HEK293 (cell line): ENCODE data around the gene HOXA4.

Source experiments
- BCL11A ChIP-seq: fragments of 450-650 bp; formaldehyde crosslinking; IDR thresholded peaks from 2 replicates; pipeline ENCODE4 v1.5.1; 2016; ENCODE audit warnings: low read depth, missing biosample characterization, missing genetic modification characterization
- BCL11B ChIP-seq: fragments of 450-650 bp; formaldehyde crosslinking; IDR thresholded peaks from 2 replicates; pipeline ENCODE4 v1.5.1; 2016; ENCODE audit warnings: low read depth, missing biosample characterization, missing genetic modification characterization
- CTCF ChIP-seq: fragments of 450-650 bp; formaldehyde crosslinking; IDR thresholded peaks from 2 replicates; pipeline ENCODE4 v1.5.1; 2016; ENCODE audit warnings: missing biosample characterization, missing genetic modification characterization
- EGR2 ChIP-seq: fragments of 450-650 bp; formaldehyde crosslinking; IDR thresholded peaks from 2 replicates; pipeline ENCODE4 v1.5.1; 2016; ENCODE audit warnings: low read depth, missing biosample characterization, missing genetic modification characterization
- IKZF3 ChIP-seq: fragments of 450-650 bp; IDR thresholded peaks from 2 replicates; pipeline ENCODE4 v1.5.0; 2018; ENCODE audit warnings: missing biosample characterization, mild to moderate bottlenecking, missing genetic modification characterization, moderate library complexity
- SP7 ChIP-seq: fragments of 450-650 bp; formaldehyde crosslinking; IDR thresholded peaks from 2 replicates; pipeline ENCODE4 v1.5.1; 2016; ENCODE audit warnings: missing biosample characterization, missing genetic modification characterization
- TRIM28 ChIP-seq: IDR thresholded peaks from 2 replicates; pipeline ENCODE4 v1.6.1; 2011; ENCODE audit warnings: low read length, control low read depth, borderline replicate concordance
- YY2 ChIP-seq: fragments of 450-650 bp; formaldehyde crosslinking; IDR thresholded peaks from 2 replicates; pipeline ENCODE4 v1.5.1; 2016; ENCODE audit warnings: missing biosample characterization, missing genetic modification characterization
- ZBTB49 ChIP-seq: fragments of 450-650 bp; formaldehyde crosslinking; IDR thresholded peaks from 2 replicates; pipeline ENCODE4 v1.5.1; 2016; ENCODE audit warnings: missing biosample characterization, missing genetic modification characterization, low read depth
- ZBTB6 ChIP-seq: fragments of 450-650 bp; formaldehyde crosslinking; IDR thresholded peaks from 2 replicates; pipeline ENCODE4 v1.5.1; 2017; ENCODE audit warnings: missing biosample characterization, missing genetic modification characterization
- ZBTB7A ChIP-seq: fragments of 450-650 bp; formaldehyde crosslinking; IDR thresholded peaks from 2 replicates; pipeline ENCODE4 v1.5.1; 2016; ENCODE audit warnings: low read depth, missing biosample characterization, missing genetic modification characterization
- ZEB2 ChIP-seq: fragments of 450-650 bp; formaldehyde crosslinking; IDR thresholded peaks from 2 replicates; pipeline ENCODE4 v1.5.1; 2016; ENCODE audit warnings: missing biosample characterization, missing genetic modification characterization
- ZFP69B ChIP-seq: fragments of 450-650 bp; formaldehyde crosslinking; IDR thresholded peaks from 2 replicates; pipeline ENCODE4 v1.5.1; 2016; ENCODE audit warnings: missing biosample characterization, missing genetic modification characterization
- ZNF112 ChIP-seq: fragments of 450-650 bp; formaldehyde crosslinking; IDR thresholded peaks from 2 replicates; pipeline ENCODE4 v1.5.0; 2017; ENCODE audit warnings: missing biosample characterization, missing genetic modification characterization
- ZNF146 ChIP-seq: fragments of 450-650 bp; formaldehyde crosslinking; IDR thresholded peaks from 2 replicates; pipeline ENCODE4 v1.5.1; 2016; ENCODE audit warnings: missing biosample characterization, missing genetic modification characterization
- ZNF148 ChIP-seq: fragments of 450-650 bp; formaldehyde crosslinking; IDR thresholded peaks from 2 replicates; pipeline ENCODE4 v1.5.0; 2017; ENCODE audit warnings: missing biosample characterization, missing genetic modification characterization, borderline replicate concordance
- ZNF155 ChIP-seq: fragments of 450-650 bp; formaldehyde crosslinking; IDR thresholded peaks from 2 replicates; pipeline ENCODE4 v1.5.1; 2016; ENCODE audit warnings: missing biosample characterization, missing genetic modification characterization
- ZNF169 ChIP-seq: fragments of 450-650 bp; formaldehyde crosslinking; IDR thresholded peaks from 2 replicates; pipeline ENCODE4 v1.5.1; 2016; ENCODE audit warnings: missing biosample characterization, missing genetic modification characterization
- ZNF19 ChIP-seq: fragments of 450-650 bp; formaldehyde crosslinking; IDR thresholded peaks from 2 replicates; pipeline ENCODE4; 2016; ENCODE audit warnings: missing biosample characterization, missing genetic modification characterization, low read depth
- ZNF202 ChIP-seq: fragments of 450-650 bp; formaldehyde crosslinking; IDR thresholded peaks from 2 replicates; pipeline ENCODE4 v1.5.1; 2016; ENCODE audit warnings: missing biosample characterization, missing genetic modification characterization, borderline replicate concordance
- ZNF239 ChIP-seq: fragments of 450-650 bp; formaldehyde crosslinking; IDR thresholded peaks from 2 replicates; pipeline ENCODE4 v1.5.1; 2016; ENCODE audit warnings: missing biosample characterization, missing genetic modification characterization
- ZNF354C ChIP-seq: fragments of 450-650 bp; formaldehyde crosslinking; IDR thresholded peaks from 2 replicates; pipeline ENCODE4 v1.5.1; 2016; ENCODE audit warnings: missing biosample characterization, missing genetic modification characterization, low read depth, borderline replicate concordance
- ZNF449 ChIP-seq: fragments of 450-650 bp; formaldehyde crosslinking; IDR thresholded peaks from 2 replicates; pipeline ENCODE4 v1.5.1; 2017; ENCODE audit warnings: missing biosample characterization, mild to moderate bottlenecking, missing genetic modification characterization, moderate library complexity
- ZNF48 ChIP-seq: fragments of 450-650 bp; formaldehyde crosslinking; IDR thresholded peaks from 2 replicates; pipeline ENCODE4 v1.5.1; 2016; ENCODE audit warnings: missing biosample characterization, missing genetic modification characterization
- ZNF488 ChIP-seq: fragments of 450-650 bp; formaldehyde crosslinking; IDR thresholded peaks from 2 replicates; pipeline ENCODE4 v1.5.1; 2016; ENCODE audit warnings: missing biosample characterization, missing genetic modification characterization
- ZNF501 ChIP-seq: fragments of 450-650 bp; formaldehyde crosslinking; IDR thresholded peaks from 2 replicates; pipeline ENCODE4 v1.5.1; 2016; ENCODE audit warnings: missing biosample characterization, missing genetic modification characterization
- ZNF560 ChIP-seq: fragments of 450-650 bp; formaldehyde crosslinking; IDR thresholded peaks from 2 replicates; pipeline ENCODE4 v1.5.1; 2017; ENCODE audit warnings: missing biosample characterization, missing genetic modification characterization, borderline replicate concordance
- ZNF571 ChIP-seq: fragments of 450-650 bp; formaldehyde crosslinking; IDR thresholded peaks from 2 replicates; pipeline ENCODE4 v1.5.0; 2017; ENCODE audit warnings: missing biosample characterization, missing genetic modification characterization
- ZNF654 ChIP-seq: fragments of 450-650 bp; formaldehyde crosslinking; IDR thresholded peaks from 2 replicates; pipeline ENCODE4 v1.5.1; 2016; ENCODE audit warnings: low read depth, missing biosample characterization, missing genetic modification characterization
- ZNF677 ChIP-seq: fragments of 450-650 bp; IDR thresholded peaks from 2 replicates; pipeline ENCODE4 v1.5.0; 2018; ENCODE audit warnings: missing biosample characterization, mild to moderate bottlenecking, missing genetic modification characterization, moderate library complexity

HOXA4 gene

GRCh38 chr7:27115221-27116026 lies 15.1 kb downstream of the HOXA4 start (continued):
- peak; percentile 78; the same call in 1 of the 2 replicates for TF ChIP-seq ZNF488
- no peak for TF ChIP-seq ZNF112 (tag by site-specific recombination)
- no peak for TF ChIP-seq TRIM28
- 0 out of 2 replicates have a peak, but pooled peaks have one; percentile 33 for TF ChIP-seq ZNF501 (tag by site-specific recombination)
- TF ChIP-seq ZBTB7A (tag by site-specific recombination), result no peak
- TF ChIP-seq ZBTB6, result no peak
- TF ChIP-seq IKZF3 (tag by site-specific recombination), result peak; percentile 83
- TF ChIP-seq EGR2 (tag by site-specific recombination), result peak; percentile 92
- TF ChIP-seq ZNF155, result no peak
- no peak for TF ChIP-seq ZNF239 (tag by site-specific recombination)
- TF ChIP-seq ZNF571, result no peak
- no peak for TF ChIP-seq ZNF48 (tag by site-specific recombination)
- TF ChIP-seq CTCF (tag by site-specific recombination), result no peak
- TF ChIP-seq ZEB2 (tag by site-specific recombination), result peak; percentile 80
- no peak for TF ChIP-seq ZNF354C (tag by site-specific recombination)
- TF ChIP-seq BCL11A (tag by site-specific recombination), result peak; percentile 34; the same call in 1 of the 2 replicates
- no peak for TF ChIP-seq ZNF19
- TF ChIP-seq BCL11B (tag by site-specific recombination), result no peak
- TF ChIP-seq ZNF560 (tag by site-specific recombination), result no peak
- TF ChIP-seq SP7 (tag by site-specific recombination), result peak; percentile 95
- no peak for TF ChIP-seq ZFP69B (tag by site-specific recombination)
- no peak for TF ChIP-seq ZNF146 (tag by site-specific recombination)
- no peak for TF ChIP-seq ZNF169 (tag by site-specific recombination)
- TF ChIP-seq ZBTB49 (tag by site-specific recombination), result no peak
- no peak for TF ChIP-seq ZNF148
- TF ChIP-seq ZNF449 (tag by site-specific recombination), result no peak; the same call in 1 of the 2 replicates
- TF ChIP-seq ZNF677 (tag by site-specific recombination), result no peak
- no peak for TF ChIP-seq YY2 (tag by site-specific recombination)
- TF ChIP-seq ZNF202 (tag by site-specific recombination), result no peak
- no peak for TF ChIP-seq ZNF654 (tag by site-specific recombination)
